DMS53 treated with DMSO at 0.1 percent for 48 hours (cell line): ENCODE data around the gene CHDH.

ENCODE experiments used
- DNase-seq: peaks from one replicate; lab custom pipeline; 2025; ENCODE audit not compliant: unreplicated experiment; lab: John Stamatoyannopoulos, UW

Gene CHDH

DNA sequence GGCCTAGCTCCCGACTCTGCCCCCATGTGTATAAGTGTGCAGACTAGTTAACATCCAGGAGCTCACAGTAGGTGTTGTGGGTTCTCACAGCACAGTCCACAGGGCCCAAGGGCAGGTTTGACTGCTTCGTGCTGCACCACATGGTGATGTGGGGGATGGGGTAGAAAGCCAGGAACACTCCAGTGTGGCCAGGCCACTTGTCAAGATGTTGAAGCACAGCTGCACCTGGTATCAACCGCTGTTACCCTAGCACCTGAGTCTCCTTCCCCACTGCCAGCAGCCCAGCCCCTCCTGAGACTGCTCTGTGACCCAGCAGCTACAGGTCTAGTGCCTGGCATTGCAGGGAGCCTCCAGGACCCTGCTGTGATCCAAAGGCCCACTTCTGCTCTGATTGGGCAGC is 53.4 kb downstream of the CHDH start:
- DNase-seq = no peak

DNA sequence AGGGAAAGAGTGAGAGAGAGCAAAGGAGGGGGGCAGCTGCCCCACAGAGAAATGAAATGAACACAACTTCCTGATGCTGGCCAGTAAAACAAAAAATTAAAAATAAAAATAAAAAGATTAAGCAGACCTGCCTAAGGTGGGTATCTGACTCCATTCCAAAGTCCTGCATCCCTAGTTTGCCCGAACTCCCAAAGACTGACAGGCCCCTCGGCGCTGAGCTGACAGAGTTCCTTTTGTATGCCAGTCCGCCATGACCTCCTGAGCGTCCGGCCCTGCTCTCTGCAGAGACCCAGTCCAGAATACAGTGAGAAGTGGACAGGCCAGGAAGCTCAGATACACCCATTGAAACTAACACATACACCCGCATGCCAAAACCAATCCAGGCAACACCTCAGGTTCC is 54.9 kb downstream of the CHDH start:
- DNase-seq = no peak

DNA sequence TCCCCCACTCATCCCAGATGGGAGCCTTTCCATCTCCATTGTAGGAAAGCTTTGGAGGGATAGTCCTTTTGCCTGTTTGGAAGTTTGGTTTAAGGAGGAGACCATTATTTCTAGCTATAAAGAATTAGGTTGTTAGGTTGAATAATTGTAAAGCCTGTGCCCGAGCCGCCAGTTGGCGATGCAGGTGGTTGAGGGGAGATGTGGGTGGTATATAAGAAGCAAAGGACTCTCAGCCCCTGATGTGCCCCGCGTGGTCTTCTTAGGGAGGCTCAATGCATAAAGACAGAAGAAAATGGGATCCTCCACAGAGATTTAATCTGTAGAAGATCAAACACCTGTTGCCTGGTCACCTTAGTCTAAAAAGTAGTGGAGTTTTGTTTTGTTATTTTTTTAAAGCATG is 55.7 kb downstream of the CHDH start:
- DNase-seq = no peak

DNA sequence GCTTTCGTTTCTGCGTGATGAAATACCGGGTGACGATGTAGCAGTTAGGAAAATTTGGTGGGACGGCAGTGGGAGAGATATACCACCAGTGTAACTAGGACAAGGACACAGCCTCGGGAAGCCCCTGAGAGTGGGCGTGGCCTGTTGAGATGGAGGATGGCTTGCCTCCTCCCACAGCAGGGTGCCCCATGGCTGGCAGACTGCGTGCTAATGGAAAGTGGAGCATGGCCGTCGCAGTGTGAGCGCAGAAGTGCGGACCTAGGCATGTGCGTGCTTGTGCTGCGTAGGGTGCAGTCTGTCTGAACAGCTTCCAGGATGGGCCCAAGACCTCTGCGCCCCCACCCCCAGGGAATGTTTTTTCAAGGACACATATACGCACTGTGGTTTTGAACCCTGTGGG is 56.8 kb downstream of the CHDH start:
- no peak for DNase-seq

DNA sequence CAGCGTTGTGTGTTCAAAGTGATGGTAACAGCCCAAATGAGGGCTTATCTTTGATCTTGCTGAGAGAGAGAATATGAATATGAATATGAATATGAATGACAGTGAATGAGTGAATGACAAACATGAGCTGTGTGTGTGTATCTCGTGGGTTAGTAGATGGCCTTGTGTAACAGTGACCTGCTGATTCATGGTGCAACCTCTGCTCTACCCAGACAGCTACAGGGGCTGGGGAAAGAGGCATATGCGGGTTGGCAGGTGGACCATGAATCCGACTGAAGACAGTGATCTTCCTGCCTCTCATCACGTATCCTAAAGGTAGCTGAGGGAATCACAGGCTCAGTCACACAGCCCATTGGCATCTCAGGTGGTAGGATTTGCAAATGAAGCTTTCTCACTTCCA is 58.2 kb downstream of the CHDH start:
- DNase-seq = no peak

DNA sequence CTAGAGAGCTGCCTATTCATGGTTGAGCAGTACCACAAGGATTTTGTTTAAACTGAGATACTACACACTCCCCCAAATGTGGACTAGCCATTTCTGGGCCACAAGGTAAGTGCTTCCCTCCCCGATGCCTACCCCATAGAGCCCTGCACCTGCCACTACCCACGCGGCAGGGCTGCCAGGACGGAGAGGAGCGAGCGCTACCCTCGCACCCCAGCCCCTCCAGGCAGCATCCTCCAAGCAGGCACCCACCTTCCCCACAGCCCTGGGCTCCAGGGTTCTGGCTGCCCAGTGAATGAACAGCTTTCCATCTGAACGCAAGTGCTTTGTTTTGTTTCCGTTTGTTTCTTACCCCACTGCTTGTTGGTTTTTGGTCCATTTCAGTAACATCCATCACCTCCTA is 59.2 kb downstream of the CHDH start:
- DNase-seq = no peak

DNA sequence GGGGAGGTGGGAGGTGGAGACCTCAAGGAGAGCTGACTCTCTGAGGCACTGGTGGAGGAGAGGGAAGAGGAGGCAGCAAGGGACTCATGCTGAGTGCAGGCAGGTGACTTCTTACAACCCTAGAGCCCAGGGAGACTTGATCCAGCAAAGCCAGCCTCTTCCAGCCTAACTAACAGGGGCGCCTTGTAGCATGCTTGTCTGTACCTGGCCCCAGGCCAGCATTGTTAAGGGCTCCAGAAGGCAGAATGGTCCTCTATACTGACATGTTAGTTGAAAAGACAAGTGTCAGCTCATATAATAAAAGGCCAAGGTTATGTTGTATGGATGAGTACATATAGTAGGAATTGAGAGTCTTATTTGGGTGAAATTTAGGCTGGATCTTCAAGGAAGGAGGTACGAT is 65.4 kb downstream of the CHDH start:
- no peak for DNase-seq

DNA sequence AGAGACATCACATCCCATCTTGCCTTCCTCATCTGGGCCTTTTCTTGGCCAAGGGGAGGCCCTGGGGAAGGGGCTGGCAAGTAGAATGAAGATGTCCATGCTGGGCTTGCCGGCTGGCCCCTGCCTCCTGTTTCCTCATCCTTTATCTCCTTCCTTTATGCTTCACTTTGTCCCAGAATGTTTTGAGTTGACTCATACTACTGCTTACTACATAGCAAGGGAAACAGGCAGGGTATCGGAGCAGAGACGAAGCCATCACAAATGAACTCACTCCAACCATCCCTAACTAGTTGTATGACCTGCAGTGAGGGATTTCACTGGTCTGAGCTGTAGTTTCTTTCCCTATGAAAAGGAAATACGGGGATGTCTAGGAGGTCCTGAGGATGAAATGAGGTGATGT is 66.0 kb downstream of the CHDH start:
- no peak for DNase-seq

DNA sequence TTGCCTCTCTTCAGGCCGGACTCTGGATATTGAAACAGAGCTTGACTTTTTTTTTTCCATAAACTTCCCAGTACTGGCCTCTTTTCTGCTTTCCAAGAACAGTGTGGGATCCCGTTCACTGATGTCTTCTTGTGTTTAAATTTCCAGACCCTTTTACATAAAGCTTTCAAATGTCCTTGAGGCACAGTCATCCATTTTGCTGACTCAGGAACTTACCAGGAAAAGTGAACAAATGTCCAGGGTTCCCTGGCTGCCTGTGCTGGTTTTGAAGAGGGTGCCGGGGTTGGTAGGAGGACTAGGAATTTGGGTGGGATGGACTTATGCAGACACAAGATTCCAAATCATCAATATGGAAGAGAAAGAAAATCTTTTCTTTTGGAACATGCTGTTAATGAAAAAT is 68.1 kb downstream of the CHDH start:
- DNase-seq = no peak

DNA sequence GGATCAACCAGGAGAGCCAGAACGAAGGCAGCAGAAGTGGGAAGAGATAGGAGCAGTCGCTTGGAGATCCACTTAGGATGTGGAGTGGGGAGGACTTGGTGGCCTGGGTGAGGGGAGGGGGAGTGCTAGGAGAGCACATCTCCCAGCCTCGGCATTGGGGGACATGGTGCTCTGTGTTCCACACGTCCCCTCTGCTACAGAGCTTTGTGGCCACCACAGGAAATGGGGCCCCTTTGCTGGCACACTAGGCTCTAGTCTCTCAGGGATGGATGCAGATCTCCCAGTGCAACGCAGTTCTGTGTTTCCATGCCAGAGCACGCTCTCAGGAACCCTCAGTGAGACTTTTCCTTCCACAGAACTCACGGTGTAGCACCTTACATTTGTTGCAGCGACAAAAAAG is 68.8 kb downstream of the CHDH start:
- DNase-seq = no peak

DNA sequence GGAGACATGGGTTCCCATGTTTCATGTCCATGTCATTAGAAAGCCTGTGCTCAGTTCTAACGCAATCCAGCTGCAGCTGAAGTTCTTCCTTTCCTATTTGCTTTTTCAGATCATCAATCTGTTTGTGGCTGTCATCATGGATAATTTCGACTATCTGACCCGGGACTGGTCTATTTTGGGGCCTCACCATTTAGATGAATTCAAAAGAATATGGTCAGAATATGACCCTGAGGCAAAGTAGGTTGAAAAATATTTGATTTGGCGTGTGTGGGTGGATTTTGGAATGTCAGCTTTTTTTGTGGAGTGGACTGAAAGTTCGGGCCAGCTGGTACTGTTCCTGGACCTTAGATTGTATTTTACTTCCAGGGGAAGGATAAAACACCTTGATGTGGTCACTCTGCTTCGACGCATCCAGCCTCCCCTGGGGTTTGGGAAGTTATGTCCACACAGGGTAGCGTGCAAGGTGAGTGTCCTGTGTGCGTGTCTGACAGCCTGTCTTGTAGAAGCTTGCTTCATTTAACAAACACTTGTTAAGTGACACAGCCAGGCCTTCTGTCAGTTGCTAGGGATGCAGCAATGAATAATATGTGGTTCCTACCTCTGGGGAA is 69.6 kb downstream of the CHDH start:
- no peak for DNase-seq

DNA sequence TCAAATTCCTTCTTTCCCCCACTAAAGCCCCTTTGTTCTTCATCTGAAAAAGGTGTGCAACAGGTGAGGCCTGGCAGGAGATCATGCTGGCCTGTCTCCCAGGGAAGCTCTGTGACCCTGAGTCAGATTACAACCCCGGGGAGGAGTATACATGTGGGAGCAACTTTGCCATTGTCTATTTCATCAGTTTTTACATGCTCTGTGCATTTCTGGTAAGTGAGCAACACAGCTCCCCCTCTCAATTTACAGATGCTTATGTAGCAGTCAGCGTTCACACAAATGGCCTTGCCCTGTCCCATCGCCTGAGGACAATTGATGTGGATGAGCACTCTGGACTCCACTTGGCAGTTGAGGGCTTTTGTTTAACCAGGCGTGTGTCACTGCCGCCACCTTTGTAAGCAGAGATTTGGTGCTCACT is 70.4 kb downstream of the CHDH start:
- no peak for DNase-seq

DNA sequence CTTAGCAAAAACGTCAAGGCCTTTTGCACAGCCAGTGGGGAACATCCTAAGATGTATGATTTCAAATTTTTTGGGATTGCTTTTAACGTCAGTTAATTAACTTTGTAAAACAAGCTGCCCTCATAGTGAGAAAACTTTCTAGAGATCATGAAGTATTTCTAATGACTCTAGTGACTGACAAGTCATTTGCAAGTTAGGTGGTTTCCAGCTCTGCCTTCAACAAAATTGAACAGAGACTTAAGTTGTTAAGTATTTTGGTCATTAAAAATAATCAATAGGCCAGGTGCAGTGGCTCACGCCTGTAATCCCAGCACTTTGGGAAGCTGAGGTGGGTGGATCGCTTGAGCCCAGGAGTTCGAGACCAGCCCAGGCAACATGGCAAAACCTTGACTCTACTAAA is 71.2 kb downstream of the CHDH start:
- no peak for DNase-seq

DNA sequence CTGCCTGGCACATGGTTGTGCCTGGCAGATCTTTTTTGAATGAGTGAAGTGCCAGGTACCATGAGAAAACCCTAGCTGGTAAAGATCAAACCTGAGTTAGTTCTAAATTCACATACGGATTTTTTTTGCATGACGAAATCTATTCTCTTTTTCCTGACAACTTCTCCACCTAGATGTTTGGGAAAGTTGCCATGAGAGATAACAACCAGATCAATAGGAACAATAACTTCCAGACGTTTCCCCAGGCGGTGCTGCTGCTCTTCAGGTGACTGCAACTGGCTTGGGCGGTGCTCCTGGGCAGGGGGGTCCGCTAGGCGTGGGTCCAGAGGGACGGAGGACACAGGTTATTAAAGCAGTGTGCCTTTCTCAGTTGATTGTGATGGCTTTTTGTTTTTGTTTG is 71.8 kb downstream of the CHDH start:
- DNase-seq = no peak

DNA sequence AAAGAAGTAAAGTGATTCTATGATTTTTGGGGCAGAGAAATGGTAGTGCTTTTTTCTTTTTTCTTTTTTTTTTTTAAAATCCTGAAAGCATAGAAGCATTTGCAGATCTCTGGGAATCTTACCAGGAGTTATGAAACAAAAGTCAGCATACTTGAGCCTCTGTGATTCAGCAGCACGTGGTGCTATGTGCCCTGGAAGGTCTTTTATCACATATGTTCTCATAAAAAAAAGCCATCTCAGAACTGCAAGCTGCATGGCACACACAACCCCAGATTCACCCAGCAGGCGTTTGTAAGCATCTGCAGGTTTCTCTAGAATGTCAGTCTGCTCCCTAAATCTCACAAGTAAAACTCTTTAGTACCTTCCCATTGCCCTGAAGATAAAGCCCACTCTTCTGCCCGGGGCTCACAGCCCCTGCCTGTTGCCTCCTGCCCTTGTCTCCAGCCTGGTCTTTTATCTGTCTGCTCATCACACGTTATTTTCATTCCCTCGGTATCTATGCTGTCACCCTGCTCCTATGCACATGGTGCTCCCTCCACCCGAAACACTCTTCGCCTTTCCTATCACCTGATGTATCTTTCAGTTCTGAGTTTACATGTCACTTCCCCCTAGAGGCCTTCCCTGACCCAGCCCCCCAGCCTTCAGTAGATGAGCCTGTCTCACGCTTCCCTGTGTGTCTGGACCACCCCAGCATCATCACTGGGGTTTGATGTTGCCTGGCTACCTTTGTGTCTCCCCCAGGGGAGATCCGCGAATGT is 72.4 kb downstream of the CHDH start:
- DNase-seq = no peak

DNA sequence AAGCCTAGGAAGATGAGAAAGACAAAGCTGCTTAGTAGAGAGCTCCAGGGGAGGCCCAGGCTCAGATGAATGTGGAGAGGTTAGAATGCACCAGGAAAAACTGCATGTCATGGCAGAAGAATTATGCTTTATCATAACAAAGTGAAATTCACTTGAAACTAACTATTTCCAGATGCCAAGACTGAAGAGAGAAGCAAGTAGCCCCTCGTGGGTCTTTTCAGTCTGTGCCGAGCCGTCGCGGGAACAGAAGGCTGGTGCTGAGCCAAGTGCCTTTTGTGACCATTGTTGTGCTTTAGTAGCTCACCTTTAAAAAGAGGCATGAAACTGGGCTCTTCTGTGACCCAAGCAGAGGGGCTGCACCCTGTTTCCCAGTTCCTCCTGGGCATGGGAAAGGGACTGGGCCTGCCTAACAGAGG is 73.2 kb downstream of the CHDH start:
- no peak for DNase-seq

DNA sequence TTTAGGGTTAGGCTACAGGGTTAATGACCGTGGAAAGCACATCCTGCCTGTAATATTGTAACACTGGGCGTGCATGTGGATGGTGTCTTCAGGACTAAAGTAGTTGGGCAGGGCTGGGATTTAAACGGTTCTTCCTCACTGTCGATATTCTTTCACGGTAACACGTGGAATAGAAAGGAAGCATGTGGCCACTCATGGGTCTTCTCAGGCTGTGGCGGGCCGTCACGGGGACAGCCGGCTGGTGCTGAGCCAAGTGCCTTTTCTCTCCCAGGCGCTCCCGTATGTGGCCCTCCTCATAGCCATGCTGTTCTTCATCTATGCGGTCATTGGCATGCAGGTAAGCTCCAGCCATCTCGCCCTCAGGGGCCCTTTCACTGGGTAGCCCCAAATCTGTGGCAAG is 73.7 kb downstream of the CHDH start:
- DNase-seq = no peak

DNA sequence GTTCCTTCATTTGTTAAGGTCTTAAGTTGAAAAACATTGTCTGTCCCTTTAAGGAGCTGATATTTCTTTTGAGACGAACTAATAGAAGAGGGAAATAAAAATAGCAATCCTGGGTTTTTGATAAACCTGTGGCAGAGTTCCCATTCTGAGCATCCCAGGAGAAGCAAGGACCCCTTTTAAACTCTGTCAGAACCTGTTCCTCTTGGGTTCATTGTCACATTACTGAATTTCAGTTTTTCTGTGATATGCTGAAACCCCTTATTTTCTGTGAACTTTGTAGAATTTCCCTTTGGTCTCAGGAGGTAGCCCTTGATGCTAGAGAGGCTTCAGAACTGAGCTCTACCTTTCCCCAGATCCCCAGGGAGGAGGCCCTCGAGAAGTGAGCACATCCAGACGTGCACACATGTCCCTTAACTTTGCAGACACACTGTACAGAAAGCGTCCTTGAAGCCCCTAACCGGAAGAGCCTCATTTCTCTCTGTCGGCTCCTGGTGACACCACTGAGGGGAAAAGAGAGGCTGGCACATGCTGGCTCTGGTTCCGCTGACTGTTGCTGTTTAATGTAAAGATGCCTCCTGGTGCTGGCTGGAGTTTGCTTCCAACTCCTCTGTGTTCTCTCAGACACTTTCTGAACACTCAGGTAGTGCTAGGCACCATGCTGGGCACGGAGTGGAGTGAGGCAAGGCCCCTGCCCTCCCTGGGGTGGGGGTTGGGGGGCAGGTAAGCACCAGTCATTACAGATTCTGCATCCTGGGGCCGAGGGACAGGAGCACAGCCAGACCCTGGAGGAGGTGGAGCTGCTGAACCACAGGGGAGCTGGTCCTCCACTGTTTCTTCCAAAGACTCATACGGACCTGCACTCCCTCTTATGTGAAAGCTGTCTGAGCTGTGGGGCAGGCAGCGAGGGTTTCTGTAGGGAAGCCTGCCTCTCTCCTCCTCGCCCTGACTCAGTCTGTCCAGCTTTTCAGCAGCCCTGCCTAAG is 77.5 kb downstream of the CHDH start:
- no peak for DNase-seq

DNA sequence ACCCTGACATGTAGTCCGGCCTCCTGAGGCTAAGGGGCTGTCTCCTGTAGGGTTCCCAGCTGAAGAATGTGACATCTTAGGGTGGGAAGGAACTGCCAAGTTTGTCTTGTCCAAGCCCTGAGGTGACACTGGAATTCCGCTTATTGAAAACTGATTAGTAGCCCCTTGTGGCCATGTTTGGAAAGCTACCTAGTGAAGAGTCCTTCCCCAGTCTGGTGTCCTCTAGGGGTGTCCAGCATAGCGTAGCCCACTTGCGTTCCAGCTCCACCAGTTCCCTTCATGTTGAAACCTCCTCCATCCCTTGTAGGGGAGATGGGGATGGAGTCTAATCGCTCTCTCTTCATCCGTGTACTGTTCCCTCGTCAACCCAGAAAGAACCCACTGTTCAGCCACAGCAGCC is 79.5 kb downstream of the CHDH start:
- DNase-seq = no peak

DNA sequence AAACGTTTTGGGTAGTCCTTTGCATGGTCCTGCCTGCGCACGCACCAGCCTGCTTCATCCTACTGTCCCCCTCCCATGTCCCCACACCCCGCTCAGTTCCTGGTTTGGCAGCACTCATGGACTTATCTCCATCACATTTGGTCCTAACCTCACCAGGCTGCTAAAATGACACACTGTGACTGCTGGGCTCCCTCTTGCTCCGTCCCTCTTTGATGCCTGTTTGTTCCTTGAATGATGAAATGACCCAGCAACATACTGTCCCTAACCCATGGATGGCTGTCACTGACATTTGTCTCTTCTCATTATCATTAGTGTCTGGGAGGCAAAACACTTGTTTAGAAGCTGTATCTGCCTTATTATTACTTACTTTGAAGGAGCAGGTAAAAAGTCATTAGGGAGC is 80.5 kb downstream of the CHDH start:
- DNase-seq = no peak

DNA sequence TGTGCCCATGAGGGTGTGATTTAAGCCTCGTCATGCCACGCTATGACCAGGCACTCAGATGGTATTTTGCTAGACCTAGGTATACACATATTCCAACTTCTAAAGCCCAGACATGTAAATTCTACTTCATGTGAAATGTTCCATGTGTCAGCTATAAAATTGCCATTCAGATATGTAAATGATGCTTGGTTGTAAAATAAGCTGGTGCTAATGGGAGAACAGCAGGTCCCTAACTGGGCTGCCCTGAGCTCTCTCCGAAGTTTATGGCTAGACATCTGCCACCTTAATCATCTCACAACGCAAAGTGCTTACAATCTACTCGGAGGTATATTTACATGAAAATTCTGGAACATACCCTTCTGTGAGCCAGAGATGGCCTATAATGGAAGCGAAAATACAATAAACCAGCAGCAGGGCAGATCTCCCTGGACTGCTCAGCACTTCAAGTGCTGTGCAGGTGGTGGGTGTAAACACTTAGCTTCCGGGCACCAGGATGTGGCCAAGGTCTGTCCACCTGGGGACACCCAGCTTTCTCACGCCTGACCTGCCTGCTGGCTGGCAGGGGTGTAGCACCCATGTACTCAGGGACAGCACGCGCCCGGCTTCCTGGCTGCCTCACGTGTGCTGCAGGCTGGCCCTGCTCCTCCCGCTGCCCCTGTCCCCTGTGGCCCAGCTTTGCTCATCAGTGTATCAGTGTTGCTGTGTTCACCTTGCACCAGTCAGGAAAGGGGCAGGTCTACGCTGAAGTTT is 82.0 kb downstream of the CHDH start:
- peak; percentile 43 for DNase-seq
